H1 (cell line): ENCODE measurements around the gene MAML3.

Experiments used
- CHD1 ChIP-seq: IDR thresholded peaks from 2 replicates; pipeline ENCODE4 v1.6.1; 2012; ENCODE audit warnings: low read depth, low read length, improper control_type of control experiment
- EP300 ChIP-seq, 2 experiments: IDR thresholded peaks; 1 replicate in 1 of 2; 2 replicates in 1 of 2; pipeline ENCODE4 v1.6.1; 2011 to 2012; ENCODE audit warnings: low read depth in 2 of 2, low read length in 2 of 2, mild to moderate bottlenecking in 2 of 2, borderline replicate concordance in 1 of 2, inconsistent platforms in 1 of 2, moderate library complexity in 1 of 2
- POLR2A ChIP-seq, 2 experiments: IDR thresholded peaks; 1 replicate in 1 of 2; 2 replicates in 1 of 2; pipeline ENCODE4 v1.6.1; 2011; ENCODE audit warnings: low read depth in 2 of 2, low read length in 2 of 2, mild to moderate bottlenecking in 2 of 2; ENCODE audit errors: control extremely low read depth in 1 of 2
- RAD21 ChIP-seq, 2 experiments: IDR thresholded peaks in 1 of 2; conservative IDR thresholded peaks in 1 of 2; 2 replicates each; pipeline ENCODE4 v1.6.1; 2011; ENCODE audit warnings: low read depth in 2 of 2, low read length in 2 of 2, improper control_type of control experiment in 1 of 2, inconsistent platforms in 1 of 2, mild to moderate bottlenecking in 1 of 2, moderate library complexity in 1 of 2
- RFX5 ChIP-seq: IDR thresholded peaks from 2 replicates; pipeline ENCODE4 v1.6.1; 2011; ENCODE audit warnings: low read depth, low read length, improper control_type of control experiment, borderline replicate concordance
- SIN3A ChIP-seq, 2 experiments: IDR thresholded peaks in 1 of 2; conservative IDR thresholded peaks in 1 of 2; 2 replicates each; pipeline ENCODE4 v1.6.1; 2011 to 2012; ENCODE audit warnings: low read length in 2 of 2, improper control_type of control experiment in 1 of 2, low read depth in 1 of 2, mild to moderate bottlenecking in 1 of 2
- TEAD4 ChIP-seq: IDR thresholded peaks from 2 replicates; pipeline ENCODE4 v1.6.1; 2012; ENCODE audit warnings: low read depth, low read length, inconsistent platforms, mixed read lengths
- YY1 ChIP-seq: IDR thresholded peaks from 2 replicates; pipeline ENCODE4 v1.6.1; 2011; ENCODE audit warnings: low read depth, mild to moderate bottlenecking, low read length
- TF ChIP-seq, protein P1 (sequence below), 3 experiments: IDR thresholded peaks; 1 replicate in 2 of 3; 2 replicates in 1 of 3; pipeline versions ENCODE4 v1.5.1 to v1.6.1; 2011; ENCODE audit warnings: low read length in 3 of 3, mild to moderate bottlenecking in 3 of 3, inconsistent platforms in 2 of 3, low read depth in 1 of 3, moderate library complexity in 1 of 3; ENCODE audit not compliant: insufficient read depth in 1 of 3; ENCODE audit errors: control extremely low read depth in 1 of 3
- TF ChIP-seq, protein P2 (sequence below): IDR thresholded peaks from 2 replicates; pipeline ENCODE4 v1.6.1; 2012; ENCODE audit warnings: inconsistent platforms

DNA sequence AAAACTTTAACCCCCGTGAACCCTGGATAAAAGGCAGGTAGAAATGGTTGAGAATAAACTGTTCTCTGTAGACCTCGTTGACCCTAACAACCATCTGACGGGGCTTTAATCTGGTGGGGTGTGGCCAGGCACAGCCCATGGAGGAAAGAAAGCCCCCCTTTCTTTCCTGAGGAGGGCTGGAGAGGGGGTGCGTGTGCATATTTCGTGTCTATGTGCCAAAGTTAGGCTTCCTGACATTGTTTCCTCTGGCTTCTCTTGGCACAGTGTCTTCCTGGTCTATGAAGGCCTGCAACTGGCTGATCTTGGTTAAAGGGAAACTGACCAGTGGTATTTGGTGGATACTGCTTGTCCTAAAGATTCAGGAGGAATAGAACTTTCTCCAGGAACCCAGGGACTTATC is 391.3 kb downstream of the MAML3 start:
- no peak for TF ChIP-seq SIN3A (conservative IDR thresholded peaks at IDR 0.05 in 1 of 2, IDR thresholded peaks at IDR 0.05 in 1 of 2; ENCODE audit: low read depth in 1 of 2, low read length in 2 of 2)
- TF ChIP-seq POLR2A (IDR thresholded peaks at IDR 0.05; ENCODE audit: control extremely low read depth in 1 of 2, low read depth in 2 of 2, low read length in 2 of 2): no peak
- TF ChIP-seq EP300 (IDR thresholded peaks at IDR 0.05; ENCODE audit: borderline replicate concordance in 1 of 2, low read depth in 2 of 2, low read length in 2 of 2): no peak
- TF ChIP-seq, protein P1, sequence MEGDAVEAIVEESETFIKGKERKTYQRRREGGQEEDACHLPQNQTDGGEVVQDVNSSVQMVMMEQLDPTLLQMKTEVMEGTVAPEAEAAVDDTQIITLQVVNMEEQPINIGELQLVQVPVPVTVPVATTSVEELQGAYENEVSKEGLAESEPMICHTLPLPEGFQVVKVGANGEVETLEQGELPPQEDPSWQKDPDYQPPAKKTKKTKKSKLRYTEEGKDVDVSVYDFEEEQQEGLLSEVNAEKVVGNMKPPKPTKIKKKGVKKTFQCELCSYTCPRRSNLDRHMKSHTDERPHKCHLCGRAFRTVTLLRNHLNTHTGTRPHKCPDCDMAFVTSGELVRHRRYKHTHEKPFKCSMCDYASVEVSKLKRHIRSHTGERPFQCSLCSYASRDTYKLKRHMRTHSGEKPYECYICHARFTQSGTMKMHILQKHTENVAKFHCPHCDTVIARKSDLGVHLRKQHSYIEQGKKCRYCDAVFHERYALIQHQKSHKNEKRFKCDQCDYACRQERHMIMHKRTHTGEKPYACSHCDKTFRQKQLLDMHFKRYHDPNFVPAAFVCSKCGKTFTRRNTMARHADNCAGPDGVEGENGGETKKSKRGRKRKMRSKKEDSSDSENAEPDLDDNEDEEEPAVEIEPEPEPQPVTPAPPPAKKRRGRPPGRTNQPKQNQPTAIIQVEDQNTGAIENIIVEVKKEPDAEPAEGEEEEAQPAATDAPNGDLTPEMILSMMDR (IDR thresholded peaks at IDR 0.05; ENCODE audit: control extremely low read depth in 1 of 3, insufficient read depth in 1 of 3, low read depth in 1 of 3, low read length in 3 of 3): no peak
- TF ChIP-seq RAD21 (IDR thresholded peaks at IDR 0.05 in 1 of 2, conservative IDR thresholded peaks at IDR 0.05 in 1 of 2; ENCODE audit: low read depth in 2 of 2, low read length in 2 of 2): no peak
- no peak for TF ChIP-seq TEAD4
- no peak for TF ChIP-seq CHD1
- TF ChIP-seq RFX5: no peak
- TF ChIP-seq, protein P2, sequence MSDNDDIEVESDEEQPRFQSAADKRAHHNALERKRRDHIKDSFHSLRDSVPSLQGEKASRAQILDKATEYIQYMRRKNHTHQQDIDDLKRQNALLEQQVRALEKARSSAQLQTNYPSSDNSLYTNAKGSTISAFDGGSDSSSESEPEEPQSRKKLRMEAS: no peak
- TF ChIP-seq YY1: no peak
